ENCODE results near the gene PRDM16. TPM values are rescaled to one million over a fixed set of nuclear protein-coding genes. Genes with fewer than 3 reads are reported as not detected.

The PRDM16 gene
- total and polyA plus RNA-seq, 2 of the 8 experiments (the other 6 are each of a cell fraction or from before 2014, with no cell fraction given) = 0.39 to 0.43 TPM

GRCh38 chr1:3413975-3414710 lies 345.1 kb downstream of the PRDM16 start:
- no peak overlapping the region for H2AK5ac ChIP-seq (ENCODE audit: low read depth, low read length)
- peaks cover 0 to 6% of the 10 kb centered on the region in 2 experiments for H4K20me1 ChIP-seq (replicated peaks in 1 of 2; ENCODE audit: control insufficient read depth in 1 of 2, insufficient read depth in 2 of 2, low read length in 2 of 2)
- FAIRE-seq = no peak
- H3K4me2 ChIP-seq (ENCODE audit: insufficient read depth in 1 of 2, low read depth in 2 of 2, low read length in 2 of 2) = no peak overlapping the region
- H3K27ac ChIP-seq (ENCODE audit: low read depth, low read length) = no peak overlapping the region
- no peak overlapping the region; the same call in 1 of the 2 replicates for H4K8ac ChIP-seq (ENCODE audit: extremely low read depth, insufficient read depth, low read length)
- no peak overlapping the region for H3K4ac ChIP-seq (replicated peaks; ENCODE audit: insufficient read length, low read depth, low read length)
- H2BK120ac ChIP-seq (replicated peaks; ENCODE audit: low read depth, low read length) = no peak overlapping the region
- no peak for DNase-seq (ENCODE audit: low read depth in 1 of 2, low spot score in 2 of 2)
- no peaks in the 10 kb centered on the region; a peak in 1 of 7 replicates for H3K4me1 ChIP-seq (replicated peaks in 1 of 4; ENCODE audit: control insufficient read depth in 3 of 4, insufficient read depth in 4 of 4, low read length in 3 of 4)
- peaks cover 7% of the 10 kb centered on the region for H3K23me2 ChIP-seq (ENCODE audit: low read depth, low read length)
- peaks cover 12 to 20% of the 10 kb centered on the region in 2 experiments for H3K9me3 ChIP-seq (ENCODE audit: insufficient read depth in 2 of 2, low read depth in 1 of 2, low read length in 1 of 2)
- H3K79me1 ChIP-seq (ENCODE audit: low read depth, low read length) = no peaks in the 10 kb centered on the region
- H3K18ac ChIP-seq (ENCODE audit: extremely low read depth, low read length) = no peak overlapping the region
- H3K79me2 ChIP-seq (ENCODE audit: control insufficient read depth in 1 of 2, insufficient read depth in 2 of 2, low read length in 2 of 2) = no peaks in the 10 kb centered on the region
- H3K27me3 ChIP-seq (replicated peaks in 1 of 4; ENCODE audit: control insufficient read depth in 3 of 4, extremely low read depth in 1 of 4, insufficient read depth in 3 of 4, low read length in 3 of 4) = peaks cover 0 to 2% (median 0%) of the 10 kb centered on the region in 4 experiments; a peak in 1 of 7 replicates
- no peak overlapping the region for H4K91ac ChIP-seq (replicated peaks; ENCODE audit: insufficient read length, low read length)
- TF ChIP-seq CTCF (IDR thresholded peaks at IDR 0.05; ENCODE audit: control extremely low read depth in 1 of 3, insufficient read depth in 1 of 3, low read depth in 1 of 3, low read length in 3 of 3) (peak in 1 of 3 experiments; percentile 5; a peak in 1 of 4 replicates), ATF2 (IDR thresholded peaks at IDR 0.05; ENCODE audit: low read length) (no peak), HDAC6 (IDR thresholded peaks at IDR 0.05; ENCODE audit: low read depth, low read length) (no peak), YY1 (IDR thresholded peaks at IDR 0.05; ENCODE audit: low read depth, low read length) (no peak), FOSL1 (IDR thresholded peaks at IDR 0.05; ENCODE audit: insufficient read depth, low read depth, low read length) (no peak)
- no peak overlapping the region for H2AFZ ChIP-seq (ENCODE audit: low read length)
- no peak overlapping the region for H3K14ac ChIP-seq (ENCODE audit: insufficient read length)
- H3K9ac ChIP-seq (replicated peaks in 1 of 4; ENCODE audit: extremely low read depth in 1 of 4, low read depth in 3 of 4, low read length in 3 of 4) = no peak overlapping the region
- no peak overlapping the region for H2BK20ac ChIP-seq (ENCODE audit: low read length)
- no peak overlapping the region for H2BK12ac ChIP-seq (ENCODE audit: low read depth, low read length)
- no peaks in the 10 kb centered on the region; a peak in 1 of 8 replicates for H3K36me3 ChIP-seq (ENCODE audit: control insufficient read depth in 2 of 4, insufficient read depth in 4 of 4, low read length in 3 of 4)
- WGBS, 2 experiments (ENCODE audit: extremely low coverage in 1 of 2, insufficient coverage in 1 of 2, insufficient read length in 1 of 2, insufficient replicate concordance in 2 of 2, low coverage in 1 of 2, low lambda C conversion rate in 2 of 2, missing lambda C conversion rate in 1 of 2) = 80% methylated on average over 11 of the region's 34 CpGs; no CpG with 5 or more reads in 1 of the 2 experiments
- H3K56ac ChIP-seq (replicated peaks; ENCODE audit: insufficient read length, low read depth, low read length) = no peak overlapping the region
- H2BK5ac ChIP-seq (ENCODE audit: low read depth, low read length) = no peak overlapping the region
- H3K23ac ChIP-seq (ENCODE audit: insufficient read length) = no peak overlapping the region
- ChIA-PET CTCF (ENCODE audit: partially characterized antibody) (no interaction called here), POLR2A (ENCODE audit: partially characterized antibody) (no interaction called here)
- H4K5ac ChIP-seq (ENCODE audit: insufficient read length, low read depth, low read length) = no peak overlapping the region
- no peak overlapping the region for H2BK15ac ChIP-seq (ENCODE audit: low read length)
- no peak overlapping the region for H3K4me3 ChIP-seq (ENCODE audit: extremely low read depth in 1 of 4, insufficient read depth in 2 of 4, low read depth in 3 of 4, low read length in 4 of 4)

All from H1 (cell line).